Measurements from ENCODE around the gene PRR12. TPM values are rescaled to one million over a fixed set of nuclear protein-coding genes. Genes with fewer than 3 reads are reported as not detected.

PRR12 gene
- total RNA-seq, result 10 to 100 TPM; 12.2 to 54.7 (median 30.0) TPM

GRCh38 chr19:49590971-49591730 lies at the start of gene PRR12:
PRR12 (plus strand) TSS chr19:49591182; CDS start chr19:49591655, 473 bp downstream.
- Histone ChIP-seq H3K27ac (peak within 1 kb of the TSS; percentile 92 to 97 (median 93)), H3K9me3 (no peaks in the 10 kb centered on the region), H3K4me3 (peak within 1 kb of the TSS; percentile 68 to 92 (median 88)), H3K27me3 (no peaks in the 10 kb centered on the region), H3K4me1 (peaks cover 17 to 32% (median 22%) of the 10 kb centered on the region in 4 donors), H3K36me3 (peaks cover 0 to 20% (median 7%) of the 10 kb centered on the region in 4 donors)
- 0% methylated on average over 3 to 14 of the region's 66 CpGs for WGBS, 2 donors (ENCODE audit: low coverage in 1 of 2)
- intact Hi-C loops (cut with DNase I; ENCODE audit: low total_unique reads), result loop anchor here (5.0 kb wide), 1 partner anchor 46 kb away; no protein-coding TSS in a partner anchor
- TF ChIP-seq CTCF (IDR thresholded peaks at IDR 0.05) (no peak), EP300 (IDR thresholded peaks at IDR 0.05; ENCODE audit: low read depth) (no peak), POLR2A (IDR thresholded peaks at IDR 0.05) (no peak), POLR2AphosphoS5 (IDR thresholded peaks at IDR 0.05) (peak in 1 of 3 donors; percentile 31)
- in situ Hi-C loops (cut with MboI; ENCODE audit: low pct_ligation_motif_present in 1 of 4, low pct_unique_long_range_greater_than_20kb in 1 of 4, low sequenced_read_pairs in 3 of 4), result no loop called here
- DNase-seq, result peak; percentile 68

DNA sequence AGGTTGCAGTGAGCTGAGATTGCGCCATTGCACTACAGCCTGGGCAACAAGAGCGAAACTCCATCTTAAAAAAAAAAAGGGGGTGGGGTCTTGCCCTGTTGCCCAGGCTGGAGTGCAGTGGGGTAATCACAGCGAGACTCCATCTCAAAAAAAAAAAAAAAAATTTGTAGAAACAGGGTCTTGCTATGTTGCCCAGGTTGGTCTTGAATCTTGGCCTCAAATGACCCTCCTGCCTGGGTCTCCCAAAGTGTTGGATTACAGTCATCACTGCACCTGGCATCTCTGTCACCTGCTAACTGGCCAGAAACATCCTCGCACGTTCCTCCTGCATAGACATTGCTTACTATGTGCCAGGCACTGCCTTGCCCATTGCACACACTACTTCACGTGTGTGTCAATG lies 49.1 kb upstream of the PRR12 start:
- Histone ChIP-seq H3K4me3 (no peak overlapping the region), H3K27me3 (no peaks in the 10 kb centered on the region), H3K9me3 (no peaks in the 10 kb centered on the region), H3K27ac (no peak overlapping the region), H3K36me3 (peaks cover 0 to 20% (median 4%) of the 10 kb centered on the region in 4 donors), H3K4me1 (peaks cover 0 to 9% (median 5%) of the 10 kb centered on the region in 4 donors)
- WGBS, 2 donors (ENCODE audit: low coverage in 1 of 2), result 89% methylated on average over 6 of the region's 6 CpGs; no CpG with 5 or more reads in 1 of the 2 donors
- intact Hi-C loops (cut with DNase I; ENCODE audit: low total_unique reads) (no loop called here), in situ Hi-C loops (cut with MboI; ENCODE audit: low pct_ligation_motif_present in 1 of 4, low pct_unique_long_range_greater_than_20kb in 1 of 4, low sequenced_read_pairs in 3 of 4) (loop anchor here in 1 of 4 donors (5.0 kb wide), 1 partner anchor 35 kb away; no protein-coding TSS in a partner anchor)
- no peak for TF ChIP-seq POLR2A (IDR thresholded peaks at IDR 0.05)
- no peak for TF ChIP-seq POLR2AphosphoS5 (IDR thresholded peaks at IDR 0.05)
- no peak for TF ChIP-seq CTCF (IDR thresholded peaks at IDR 0.05)
- no peak for TF ChIP-seq EP300 (IDR thresholded peaks at IDR 0.05; ENCODE audit: low read depth)
- no peak for DNase-seq

GRCh38 chr19:49542446-49542845 lies 48.5 kb upstream of the PRR12 start:
- Histone ChIP-seq H3K4me1 (peaks cover 0 to 14% (median 9%) of the 10 kb centered on the region in 4 donors), H3K27me3 (no peaks in the 10 kb centered on the region), H3K27ac (no peak overlapping the region), H3K9me3 (no peaks in the 10 kb centered on the region), H3K4me3 (no peak overlapping the region), H3K36me3 (peaks cover 0 to 16% (median 1%) of the 10 kb centered on the region in 4 donors)
- no peak for DNase-seq
- WGBS, 2 donors (ENCODE audit: low coverage in 1 of 2), result 91 to 100% methylated on average over 1 to 15 of the region's 16 CpGs
- in situ Hi-C loops (cut with MboI; ENCODE audit: low pct_ligation_motif_present in 1 of 4, low pct_unique_long_range_greater_than_20kb in 1 of 4, low sequenced_read_pairs in 3 of 4), result loop anchor here in 1 of 4 donors (5.0 kb wide), 1 partner anchor 35 kb away; no protein-coding TSS in a partner anchor
- intact Hi-C loops (cut with DNase I; ENCODE audit: low total_unique reads), result no loop called here
- no peak for TF ChIP-seq POLR2A (IDR thresholded peaks at IDR 0.05)
- no peak for TF ChIP-seq EP300 (IDR thresholded peaks at IDR 0.05; ENCODE audit: low read depth)
- no peak for TF ChIP-seq CTCF (IDR thresholded peaks at IDR 0.05)
- TF ChIP-seq POLR2AphosphoS5 (IDR thresholded peaks at IDR 0.05), result no peak

- in situ Hi-C loops (cut with MboI; ENCODE audit: low pct_ligation_motif_present in 1 of 4, low pct_unique_long_range_greater_than_20kb in 1 of 4, low sequenced_read_pairs in 3 of 4), result loop anchor here in 1 of 4 donors (5.0 kb wide), 1 partner anchor 36 kb away; no protein-coding TSS in a partner anchor
- DNase-seq, result no peak
- H3K27me3 ChIP-seq, result no peaks in the 10 kb centered on the region
- peaks cover 0 to 15% (median 0%) of the 10 kb centered on the region in 4 donors for H3K36me3 ChIP-seq
- H3K4me1 ChIP-seq, result peaks cover 0 to 16% (median 12%) of the 10 kb centered on the region in 4 donors
- 93 to 100% methylated on average over 1 to 14 of the region's 14 CpGs for WGBS, 2 donors (ENCODE audit: low coverage in 1 of 2)
- H3K9me3 ChIP-seq, result no peaks in the 10 kb centered on the region
- H3K27ac ChIP-seq, result no peak overlapping the region
- H3K4me3 ChIP-seq, result no peak overlapping the region
- intact Hi-C loops (cut with DNase I; ENCODE audit: low total_unique reads), result no loop called here
- TF ChIP-seq POLR2AphosphoS5 (IDR thresholded peaks at IDR 0.05), result no peak
- TF ChIP-seq EP300 (IDR thresholded peaks at IDR 0.05; ENCODE audit: low read depth), result no peak
- no peak for TF ChIP-seq CTCF (IDR thresholded peaks at IDR 0.05)
- TF ChIP-seq POLR2A (IDR thresholded peaks at IDR 0.05), result no peak
Observed at GRCh38 chr19:49543032-49543431, 48.0 kb upstream of the PRR12 start.
